ENCODE results near the gene PTPN1. TPM values are rescaled to one million over a fixed set of nuclear protein-coding genes. Genes with fewer than 3 reads are reported as not detected.
A peak's percentile ranks its signal among the peaks of the same experiment; 100 is the strongest.

Gene PTPN1
- total and polyA plus RNA-seq, 8 donors = 26.3 to 98.6 (median 30.4) TPM

DNA sequence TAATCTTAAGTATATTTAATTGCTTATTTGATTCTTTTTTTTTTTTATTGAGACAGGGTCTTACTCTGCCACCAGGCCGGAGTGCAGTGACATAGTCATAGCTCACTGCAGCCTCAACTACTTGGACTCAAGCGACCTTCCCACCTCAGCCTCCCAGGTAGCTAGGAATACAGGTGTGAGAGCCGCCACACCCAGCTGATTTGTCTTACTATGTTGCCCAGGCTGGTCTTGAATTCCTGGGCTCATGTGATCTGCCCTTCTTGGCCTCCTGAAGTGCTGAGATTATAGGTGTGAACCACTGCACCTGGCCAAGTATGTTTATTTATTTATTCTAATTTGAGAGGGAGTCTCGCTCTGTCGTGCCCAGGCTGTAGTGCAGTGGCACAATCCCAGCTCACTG lies 38.2 kb downstream of the PTPN1 start:
- Histone ChIP-seq H3K4me1 (peaks cover 18 to 80% of the 10 kb centered on the region in 2 donors), H3K36me3 (peaks cover 0 to 11% of the 10 kb centered on the region in 2 donors), H3K9me3 (no peaks in the 10 kb centered on the region), H3K27me3 (no peaks in the 10 kb centered on the region), H3K4me3 (no peak overlapping the region), H3K27ac (peak overlapping the region; percentile 20 to 48)
- TF ChIP-seq, protein P1, sequence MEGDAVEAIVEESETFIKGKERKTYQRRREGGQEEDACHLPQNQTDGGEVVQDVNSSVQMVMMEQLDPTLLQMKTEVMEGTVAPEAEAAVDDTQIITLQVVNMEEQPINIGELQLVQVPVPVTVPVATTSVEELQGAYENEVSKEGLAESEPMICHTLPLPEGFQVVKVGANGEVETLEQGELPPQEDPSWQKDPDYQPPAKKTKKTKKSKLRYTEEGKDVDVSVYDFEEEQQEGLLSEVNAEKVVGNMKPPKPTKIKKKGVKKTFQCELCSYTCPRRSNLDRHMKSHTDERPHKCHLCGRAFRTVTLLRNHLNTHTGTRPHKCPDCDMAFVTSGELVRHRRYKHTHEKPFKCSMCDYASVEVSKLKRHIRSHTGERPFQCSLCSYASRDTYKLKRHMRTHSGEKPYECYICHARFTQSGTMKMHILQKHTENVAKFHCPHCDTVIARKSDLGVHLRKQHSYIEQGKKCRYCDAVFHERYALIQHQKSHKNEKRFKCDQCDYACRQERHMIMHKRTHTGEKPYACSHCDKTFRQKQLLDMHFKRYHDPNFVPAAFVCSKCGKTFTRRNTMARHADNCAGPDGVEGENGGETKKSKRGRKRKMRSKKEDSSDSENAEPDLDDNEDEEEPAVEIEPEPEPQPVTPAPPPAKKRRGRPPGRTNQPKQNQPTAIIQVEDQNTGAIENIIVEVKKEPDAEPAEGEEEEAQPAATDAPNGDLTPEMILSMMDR (IDR thresholded peaks at IDR 0.05) = no peak
- ATAC-seq (peak; percentile 58), DNase-seq (no peak)
- intact Hi-C loops (cut with DNase I) = no loop called here

DNA sequence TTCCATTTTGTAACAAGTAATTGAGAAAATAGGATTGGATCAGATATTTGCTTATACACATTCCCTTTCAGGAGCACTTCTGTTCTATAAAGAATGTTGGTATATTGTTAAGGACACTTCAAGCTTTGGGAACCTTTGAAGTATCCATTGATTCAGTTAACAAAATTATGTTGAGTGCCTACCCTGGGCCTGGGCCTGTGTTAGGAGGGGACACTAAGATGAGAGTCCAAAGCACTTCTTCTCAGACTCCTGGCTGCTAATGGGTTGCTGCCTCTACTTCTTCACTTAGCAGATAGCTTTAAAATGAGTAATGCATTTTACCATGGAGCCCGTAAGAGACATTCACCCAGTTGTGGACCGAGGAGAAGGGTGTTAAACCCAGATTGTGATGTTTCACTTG lies 40.3 kb downstream of the PTPN1 start:
- intact Hi-C loops (cut with DNase I) = no loop called here
- TF ChIP-seq, protein P1 (IDR thresholded peaks at IDR 0.05) = no peak
- no peaks in the 10 kb centered on the region for H3K9me3 ChIP-seq
- ATAC-seq (peak; percentile 71), DNase-seq (no peak)
- H3K27me3 ChIP-seq = no peaks in the 10 kb centered on the region
- peaks cover 0 to 11% of the 10 kb centered on the region in 2 donors for H3K36me3 ChIP-seq
- peak overlapping the region in 1 of 2 donors; percentile 53 for H3K27ac ChIP-seq
- peaks cover 14 to 70% of the 10 kb centered on the region in 2 donors for H3K4me1 ChIP-seq
- H3K4me3 ChIP-seq = no peak overlapping the region

DNA sequence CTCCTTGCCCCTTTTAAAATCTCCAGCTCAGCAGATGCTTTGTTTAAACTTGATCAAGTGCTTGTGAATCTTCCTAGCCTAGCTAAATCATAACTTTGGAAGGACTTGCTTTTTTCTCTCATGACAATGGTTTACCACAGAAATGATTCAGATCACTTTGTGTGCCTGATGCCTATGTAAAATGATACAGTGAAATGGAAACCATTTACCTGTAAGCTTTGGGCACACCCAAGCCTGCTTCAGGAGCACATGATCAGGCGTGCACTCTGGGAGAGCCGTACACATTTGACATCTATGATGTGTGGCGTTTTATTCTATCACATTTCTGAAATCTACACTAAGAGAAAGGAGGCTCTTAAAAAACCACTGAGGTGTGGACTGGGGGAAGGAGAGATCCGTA lies 41.1 kb downstream of the PTPN1 start:
- peaks cover 0 to 11% of the 10 kb centered on the region in 2 donors for H3K36me3 ChIP-seq
- no peak for DNase-seq
- TF ChIP-seq, protein P1 (IDR thresholded peaks at IDR 0.05) = no peak
- intact Hi-C loops (cut with DNase I) = no loop called here
- H3K27me3 ChIP-seq = no peaks in the 10 kb centered on the region
- H3K27ac ChIP-seq = peak overlapping the region in 1 of 2 donors; percentile 53
- no peaks in the 10 kb centered on the region for H3K9me3 ChIP-seq
- no peak overlapping the region for H3K4me3 ChIP-seq
- H3K4me1 ChIP-seq = peaks cover 14 to 70% of the 10 kb centered on the region in 2 donors
- peak; percentile 12 for ATAC-seq

DNA sequence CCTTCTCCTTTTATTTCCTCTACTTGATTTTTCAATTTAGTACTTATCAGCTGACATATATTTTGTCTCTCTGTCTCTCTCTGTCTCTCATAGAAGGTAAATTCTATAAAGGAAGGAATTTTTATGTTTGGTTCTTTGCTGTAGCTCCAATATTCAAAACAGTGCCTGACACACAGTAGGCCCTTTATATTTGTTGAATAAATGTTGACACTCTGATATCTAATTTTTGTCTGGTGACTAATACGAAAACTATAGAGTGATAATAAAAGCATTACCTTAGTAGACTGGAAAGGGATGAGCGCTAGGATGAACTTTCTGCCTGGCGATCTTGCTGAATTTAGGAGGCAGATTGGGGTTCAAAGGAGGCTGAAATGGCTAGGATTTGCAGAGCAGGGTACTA lies 42.8 kb downstream of the PTPN1 start:
- H3K27me3 ChIP-seq = no peaks in the 10 kb centered on the region
- no peak overlapping the region for H3K27ac ChIP-seq
- intact Hi-C loops (cut with DNase I) = no loop called here
- TF ChIP-seq, protein P1 (IDR thresholded peaks at IDR 0.05) = no peak
- H3K4me3 ChIP-seq = no peak overlapping the region
- peaks cover 0 to 20% of the 10 kb centered on the region in 2 donors for H3K36me3 ChIP-seq
- no peak for DNase-seq
- ATAC-seq = no peak
- no peaks in the 10 kb centered on the region for H3K9me3 ChIP-seq
- H3K4me1 ChIP-seq = peaks cover 9 to 53% of the 10 kb centered on the region in 2 donors

DNA sequence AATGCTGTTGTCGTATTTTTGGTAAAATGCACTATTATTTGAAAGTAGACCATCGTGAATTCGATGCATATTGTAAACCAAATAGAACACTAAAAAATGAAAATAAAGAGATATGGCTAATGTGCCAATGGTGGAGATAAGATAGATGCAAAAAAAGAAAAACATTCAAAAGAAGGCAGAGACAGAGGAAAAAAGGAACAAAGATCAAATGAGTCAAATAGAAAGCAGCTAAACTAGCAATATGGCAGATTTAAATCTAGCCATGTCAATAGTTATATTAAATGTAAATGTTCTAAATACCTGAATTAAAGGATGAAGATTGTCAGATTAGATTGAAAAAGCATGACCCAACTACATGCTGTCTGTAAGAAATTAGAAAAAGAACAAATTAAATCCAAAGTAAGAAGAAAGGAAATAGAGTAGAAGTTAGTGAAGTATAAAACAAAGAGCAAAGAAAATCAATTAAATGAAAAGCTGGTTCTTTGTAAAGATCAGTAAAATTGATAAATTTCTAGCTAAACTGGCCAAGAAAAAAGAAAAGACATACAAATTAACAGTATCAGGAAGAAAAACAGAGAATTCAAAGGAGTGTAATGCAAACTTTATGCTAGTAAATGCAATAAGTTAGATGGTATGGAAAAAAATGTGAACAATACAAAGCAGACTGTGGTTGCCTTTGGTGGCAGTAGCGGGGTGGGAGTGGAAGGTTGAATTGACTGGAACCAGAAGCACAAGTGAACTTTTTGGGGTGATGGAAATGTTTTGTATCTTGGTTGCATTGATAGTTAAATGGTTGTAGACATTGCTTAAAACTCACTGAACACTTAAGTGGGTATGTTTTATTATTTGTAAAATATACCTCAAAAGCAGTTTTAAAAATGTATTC lies 44.8 kb downstream of the PTPN1 start:
- peaks cover 4 to 42% of the 10 kb centered on the region in 2 donors for H3K4me1 ChIP-seq
- intact Hi-C loops (cut with DNase I) = no loop called here
- H3K9me3 ChIP-seq = no peaks in the 10 kb centered on the region
- DNase-seq (no peak), ATAC-seq (no peak)
- no peak overlapping the region for H3K27ac ChIP-seq
- H3K36me3 ChIP-seq = peaks cover 0 to 10% of the 10 kb centered on the region in 2 donors
- H3K4me3 ChIP-seq = no peak overlapping the region
- TF ChIP-seq, protein P1 (IDR thresholded peaks at IDR 0.05) = no peak
- no peaks in the 10 kb centered on the region for H3K27me3 ChIP-seq
